ENCODE measurements around the gene WDR18. TPM values are rescaled to one million over a fixed set of nuclear protein-coding genes. Genes with fewer than 3 reads are reported as not detected.

Gene WDR18
- total and polyA plus RNA-seq, 2 of the 4 experiments (the other 2 are of a cell fraction): 37.1 to 56.9 TPM

GRCh38 chr19:992670-993055, 8.5 kb downstream of the WDR18 start:
- peaks cover 42% of the 10 kb centered on the region for H3K36me3 ChIP-seq (ENCODE audit: control insufficient read depth, insufficient read depth, low read length)
- intact Hi-C loops (cut with micrococcal nuclease) (no loop called here), dilution Hi-C loops (cut with HindIII; ENCODE audit: low sequenced_read_pairs, unreplicated experiment) (no loop called here), in situ Hi-C loops (cut with MboI; ENCODE audit: low sequenced_read_pairs) (no loop called here)
- H2BK20ac ChIP-seq (ENCODE audit: low read depth, low read length): no peak overlapping the region
- no peak overlapping the region for H2AFZ ChIP-seq (replicated peaks; ENCODE audit: low read length, poor library complexity)
- no peak overlapping the region for H3K4me2 ChIP-seq (ENCODE audit: low read depth, low read length)
- DNase-seq: no peak
- H3K9me3 ChIP-seq (ENCODE audit: control insufficient read depth, insufficient read depth, low read length): no peaks in the 10 kb centered on the region
- no peak overlapping the region for H3K56ac ChIP-seq (ENCODE audit: extremely low read depth, insufficient read depth, low read length)
- no peak overlapping the region for H3K23ac ChIP-seq (ENCODE audit: low read depth, low read length)
- ChIA-PET POLR2A (ENCODE audit: unreplicated experiment) (no interaction called here), CTCF (no interaction called here)
- no peak overlapping the region for H3K4me3 ChIP-seq (ENCODE audit: insufficient read depth, low read depth, low read length)
- H3K4ac ChIP-seq (ENCODE audit: low read depth, low read length): no peak overlapping the region
- H2AK5ac ChIP-seq (ENCODE audit: low read depth, low read length): no peak overlapping the region
- no peak overlapping the region for H4K5ac ChIP-seq (ENCODE audit: low read depth, low read length)
- peak overlapping the region; percentile 55 for H2AK9ac ChIP-seq (replicated peaks; ENCODE audit: low read depth, low read length, poor library complexity)
- no peak overlapping the region for H3K18ac ChIP-seq (ENCODE audit: low read depth, low read length)
- WGBS, 2 experiments (ENCODE audit: extremely low coverage in 2 of 2, insufficient read length in 1 of 2): 100% methylated on average over 1 of the region's 13 CpGs; no CpG with 5 or more reads in 1 of the 2 experiments
- no peak overlapping the region for H3K14ac ChIP-seq (replicated peaks; ENCODE audit: low read depth, low read length)
- no peaks in the 10 kb centered on the region; a peak in 1 of 4 replicates for H3K79me1 ChIP-seq (ENCODE audit: low read depth in 1 of 2, low read length in 2 of 2)
- no peaks in the 10 kb centered on the region for H3K9me1 ChIP-seq (ENCODE audit: insufficient read depth, low read length)
- no peak overlapping the region for H2BK5ac ChIP-seq (ENCODE audit: low read depth, low read length, poor library complexity, severe bottlenecking)
- H4K91ac ChIP-seq (ENCODE audit: insufficient read depth, low read depth, low read length): no peak overlapping the region
- peaks cover 19% of the 10 kb centered on the region for H3K27me3 ChIP-seq (ENCODE audit: control insufficient read depth, insufficient read depth, low read length)
- H3K27ac ChIP-seq (ENCODE audit: insufficient read depth, low read length): no peak overlapping the region
- no peak overlapping the region for H2BK120ac ChIP-seq (ENCODE audit: low read depth, low read length)
- no peak for ATAC-seq (ENCODE audit: low read depth)
- no peak overlapping the region for H3K9ac ChIP-seq (ENCODE audit: low read depth, low read length)
- H4K20me1 ChIP-seq (ENCODE audit: insufficient read depth, low read length): no peaks in the 10 kb centered on the region; the same call in 1 of the 2 replicates
- TF ChIP-seq BHLHE40 (IDR thresholded peaks at IDR 0.05; ENCODE audit: low read depth, low read length) (no peak), MAZ (IDR thresholded peaks at IDR 0.05; ENCODE audit: borderline replicate concordance, low read depth, low read length) (no peak), CHD1 (IDR thresholded peaks at IDR 0.05; ENCODE audit: low read depth, low read length) (no peak), USF2 (IDR thresholded peaks at IDR 0.05; ENCODE audit: low read depth, low read length) (no peak), SMC3 (IDR thresholded peaks at IDR 0.05; ENCODE audit: low read depth, low read length) (no peak), RFX5 (IDR thresholded peaks at IDR 0.05; ENCODE audit: low read depth, low read length) (no peak), MXI1 (IDR thresholded peaks at IDR 0.05; ENCODE audit: borderline replicate concordance, low read depth, low read length) (no peak), ELK1 (IDR thresholded peaks at IDR 0.05; ENCODE audit: borderline replicate concordance, low read depth, low read length) (no peak), CEBPB (IDR thresholded peaks at IDR 0.05; ENCODE audit: low read depth, low read length) (no peak), NFE2L2 (IDR thresholded peaks at IDR 0.05; ENCODE audit: low read depth, low read length) (no peak), RAD21 (IDR thresholded peaks at IDR 0.05; ENCODE audit: low read length) (no peak), RCOR1 (IDR thresholded peaks at IDR 0.05; ENCODE audit: insufficient replicate concordance, low read length) (no peak), CTCF (conservative IDR thresholded peaks at IDR 0.05; ENCODE audit: low read depth, low read length) (no peak), POLR2A (IDR thresholded peaks at IDR 0.05; ENCODE audit: low read depth, low read length) (no peak), FOS (IDR thresholded peaks at IDR 0.05; ENCODE audit: low read depth, low read length) (no peak)
- H2BK15ac ChIP-seq (ENCODE audit: low read depth, low read length): no peak overlapping the region
- no peak overlapping the region for H4K8ac ChIP-seq (ENCODE audit: low read depth in 2 of 2, low read length in 2 of 2)
- no TSS peak for BruUV-seq (replicated peaks)
- H3K4me1 ChIP-seq (ENCODE audit: control insufficient read depth, insufficient read depth, low read length): peaks cover 5% of the 10 kb centered on the region
